HL-60 (cell line): ENCODE data around the gene SHROOM3.

Source experiments
- DNase-seq, 2 experiments: peaks; one replicate each; pipeline ENCODE4 v3.0.0-alpha.2; 2010 to 2020; ENCODE audit warnings: low read depth in 1 of 2, low spot score in 1 of 2
- H3K27ac ChIP-seq: fragments of 250-450 bp; sonication (Bioruptor Pico); replicated peaks from 2 replicates; pipeline ENCODE4 v1.5.1; 2020; ENCODE audit warnings: mild to moderate bottlenecking, moderate library complexity
- H3K27me3 ChIP-seq: fragments of 250-450 bp; sonication (Bioruptor Pico); 2 replicates; pipeline ENCODE4 v1.5.1; 2021; ENCODE audit warnings: mild to moderate bottlenecking, moderate library complexity; ENCODE audit not compliant: insufficient read depth, poor library complexity, severe bottlenecking
- H3K4me3 ChIP-seq: replicated peaks from 2 replicates; pipeline ENCODE4 v1.5.1; 2011; ENCODE audit warnings: mild to moderate bottlenecking, control low read depth, low read length; ENCODE audit not compliant: insufficient read depth
- CTCF ChIP-seq: IDR thresholded peaks from one replicate; pipeline ENCODE4 v1.5.1; 2011; ENCODE audit warnings: low read length, control low read depth, inconsistent platforms; ENCODE audit not compliant: insufficient read depth
- GABPA ChIP-seq: IDR thresholded peaks from 2 replicates; pipeline ENCODE4 v1.6.1; 2012; ENCODE audit warnings: low read depth
- POLR2AphosphoS5 ChIP-seq: IDR thresholded peaks from 2 replicates; pipeline ENCODE4 v1.6.1; 2012; ENCODE audit warnings: low read depth
- SPI1 ChIP-seq: IDR thresholded peaks from 2 replicates; pipeline ENCODE4 v1.6.1; 2012; ENCODE audit warnings: low read depth, mild to moderate bottlenecking, borderline replicate concordance
- TF ChIP-seq, protein P1 (sequence below): IDR thresholded peaks from 2 replicates; pipeline ENCODE4 v1.6.1; 2012; ENCODE audit warnings: low read depth; ENCODE audit not compliant: insufficient replicate concordance

The SHROOM3 gene

DNA sequence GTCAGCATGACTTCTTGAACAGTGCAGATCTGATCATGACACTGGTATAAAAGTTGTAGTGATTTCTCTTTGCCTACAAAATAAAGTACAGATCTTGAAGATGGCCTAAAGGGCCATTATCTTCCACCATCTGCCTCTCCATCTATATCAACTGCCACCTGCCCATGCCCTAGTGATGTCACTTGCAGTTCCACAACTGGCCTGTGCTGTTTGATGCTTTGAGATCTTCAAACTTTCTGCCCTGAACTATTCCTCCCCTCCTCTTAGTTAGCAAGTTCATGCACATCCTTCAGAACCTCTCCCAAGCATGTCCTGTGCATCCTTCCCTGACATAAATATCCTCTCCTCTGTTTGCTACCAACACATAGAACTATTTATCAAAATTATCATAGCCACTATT, 245.9 kb downstream of the SHROOM3 start:
- Histone ChIP-seq H3K4me3 (no peak overlapping the region), H3K27ac (no peak overlapping the region), H3K27me3 (no peaks in the 10 kb centered on the region)
- TF ChIP-seq, protein P1, sequence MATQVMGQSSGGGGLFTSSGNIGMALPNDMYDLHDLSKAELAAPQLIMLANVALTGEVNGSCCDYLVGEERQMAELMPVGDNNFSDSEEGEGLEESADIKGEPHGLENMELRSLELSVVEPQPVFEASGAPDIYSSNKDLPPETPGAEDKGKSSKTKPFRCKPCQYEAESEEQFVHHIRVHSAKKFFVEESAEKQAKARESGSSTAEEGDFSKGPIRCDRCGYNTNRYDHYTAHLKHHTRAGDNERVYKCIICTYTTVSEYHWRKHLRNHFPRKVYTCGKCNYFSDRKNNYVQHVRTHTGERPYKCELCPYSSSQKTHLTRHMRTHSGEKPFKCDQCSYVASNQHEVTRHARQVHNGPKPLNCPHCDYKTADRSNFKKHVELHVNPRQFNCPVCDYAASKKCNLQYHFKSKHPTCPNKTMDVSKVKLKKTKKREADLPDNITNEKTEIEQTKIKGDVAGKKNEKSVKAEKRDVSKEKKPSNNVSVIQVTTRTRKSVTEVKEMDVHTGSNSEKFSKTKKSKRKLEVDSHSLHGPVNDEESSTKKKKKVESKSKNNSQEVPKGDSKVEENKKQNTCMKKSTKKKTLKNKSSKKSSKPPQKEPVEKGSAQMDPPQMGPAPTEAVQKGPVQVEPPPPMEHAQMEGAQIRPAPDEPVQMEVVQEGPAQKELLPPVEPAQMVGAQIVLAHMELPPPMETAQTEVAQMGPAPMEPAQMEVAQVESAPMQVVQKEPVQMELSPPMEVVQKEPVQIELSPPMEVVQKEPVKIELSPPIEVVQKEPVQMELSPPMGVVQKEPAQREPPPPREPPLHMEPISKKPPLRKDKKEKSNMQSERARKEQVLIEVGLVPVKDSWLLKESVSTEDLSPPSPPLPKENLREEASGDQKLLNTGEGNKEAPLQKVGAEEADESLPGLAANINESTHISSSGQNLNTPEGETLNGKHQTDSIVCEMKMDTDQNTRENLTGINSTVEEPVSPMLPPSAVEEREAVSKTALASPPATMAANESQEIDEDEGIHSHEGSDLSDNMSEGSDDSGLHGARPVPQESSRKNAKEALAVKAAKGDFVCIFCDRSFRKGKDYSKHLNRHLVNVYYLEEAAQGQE, result no peak
- no peak for TF ChIP-seq SPI1
- no peak for TF ChIP-seq GABPA
- no peak for TF ChIP-seq POLR2AphosphoS5
- no peak for TF ChIP-seq CTCF
- DNase-seq, result no peak

DNA sequence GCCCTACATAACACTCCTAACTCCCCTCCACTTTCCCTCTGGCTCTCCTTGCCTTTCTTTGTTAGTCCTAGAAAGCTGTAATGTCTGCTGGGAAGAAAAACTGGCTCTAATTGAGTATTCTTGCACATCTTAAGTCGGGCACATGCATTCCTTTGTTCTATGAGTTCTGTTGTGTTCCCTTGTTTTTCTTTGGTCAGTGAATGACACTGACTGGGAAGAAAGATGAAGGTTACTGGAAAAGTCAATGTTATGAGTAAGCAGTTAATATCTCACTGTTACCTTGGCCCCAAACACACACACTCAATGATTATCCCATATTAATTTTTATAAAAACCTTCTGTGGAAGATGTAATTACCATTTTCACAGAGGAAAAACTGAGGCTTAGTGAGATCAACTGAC, 247.0 kb downstream of the SHROOM3 start:
- H3K4me3 ChIP-seq, result no peak overlapping the region
- no peak for DNase-seq
- no peaks in the 10 kb centered on the region for H3K27me3 ChIP-seq
- TF ChIP-seq, protein P1, result no peak
- no peak for TF ChIP-seq SPI1
- no peak for TF ChIP-seq POLR2AphosphoS5
- TF ChIP-seq GABPA, result no peak
- no peak for TF ChIP-seq CTCF
- H3K27ac ChIP-seq, result no peak overlapping the region

DNA sequence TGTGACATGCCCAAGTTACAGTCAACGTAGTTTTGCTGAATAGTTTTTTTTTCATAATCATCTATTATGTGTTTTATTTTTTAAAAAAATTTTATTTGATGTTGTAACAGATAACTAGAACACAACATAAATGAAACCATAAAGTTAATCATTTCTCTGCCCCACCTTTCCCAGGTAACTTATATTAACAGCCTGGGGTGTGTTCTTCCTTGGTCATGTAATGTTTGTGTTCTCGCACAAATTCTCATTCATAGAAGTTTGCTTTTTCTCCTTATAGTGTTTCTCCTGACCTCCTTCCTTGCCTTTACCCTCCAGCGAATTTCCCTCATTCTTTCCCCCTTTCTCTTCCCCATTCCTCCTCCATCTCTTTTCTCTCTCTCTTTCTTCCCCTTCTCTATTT, 248.1 kb downstream of the SHROOM3 start:
- TF ChIP-seq GABPA (no peak), POLR2AphosphoS5 (no peak), CTCF (no peak), SPI1 (no peak)
- TF ChIP-seq, protein P1, result no peak
- no peak overlapping the region for H3K27ac ChIP-seq

More for the DNA sequence above, 248.1 kb downstream of the SHROOM3 start:
- Histone ChIP-seq H3K4me3 (no peak overlapping the region), H3K27me3 (peaks cover 3% of the 10 kb centered on the region)
- no peak for DNase-seq
